Naive thymus-derived CD4-positive, alpha-beta T cell (primary cell): ENCODE data around the gene ZNF593. TPM values are rescaled to one million over a fixed set of nuclear protein-coding genes. Genes with fewer than 3 reads are reported as not detected.

Source experiments
- ATAC-seq: fragments of 150-1000 bp; cut with Tn5 transposase; 2 replicates; pipeline ENCODE4 v1.10.0; 2021; ENCODE audit warnings: mild to moderate bottlenecking, moderate library complexity
- CTCF ChIA-PET: fragments of 350-600 bp; sonication (Branson Sonifier 250); formaldehyde crosslinking; loops from one replicate; lab custom pipeline; 2021; ENCODE audit warnings: antibody characterized with exemption; lab: Charles Lee
- POLR2A ChIA-PET: fragments of 350-600 bp; sonication (Branson Sonifier 250); formaldehyde crosslinking; loops from one replicate; lab custom pipeline; 2021; ENCODE audit warnings: antibody characterized with exemption, inconsistent platforms; lab: Charles Lee
- DNase-seq, 9 donors: peaks; one replicate each; pipeline versions ENCODE4 v3.0.0 to v3.0.0-alpha.2; 2020 to 2022; ENCODE audit warnings: mixed read lengths in 1 of 9
- H3K27ac ChIP-seq: one replicate; pipeline ENCODE4 v1.7.0; 2013; ENCODE audit warnings: mild to moderate bottlenecking, low read depth, low read length, moderate library complexity
- H3K27me3 ChIP-seq, 2 donors: one replicate each; pipeline ENCODE4 v1.7.0; 2013; ENCODE audit warnings: low read length in 2 of 2, mild to moderate bottlenecking in 2 of 2, moderate library complexity in 2 of 2; ENCODE audit not compliant: control insufficient read depth in 2 of 2, insufficient read depth in 2 of 2
- H3K36me3 ChIP-seq, 3 experiments: 1 replicate in 2 of 3; 2 replicates in 1 of 3; pipeline ENCODE4 v1.7.0; 2013; ENCODE audit warnings: low read length in 3 of 3, mild to moderate bottlenecking in 3 of 3, moderate library complexity in 1 of 3; ENCODE audit not compliant: insufficient read depth in 3 of 3, control insufficient read depth in 2 of 3
- H3K4me1 ChIP-seq, 2 donors: one replicate each; pipeline ENCODE4 v1.7.0; 2013; ENCODE audit warnings: low read length in 2 of 2, mild to moderate bottlenecking in 2 of 2, moderate library complexity in 1 of 2; ENCODE audit not compliant: control insufficient read depth in 2 of 2, insufficient read depth in 2 of 2
- H3K4me3 ChIP-seq: 2 replicates; pipeline ENCODE4 v1.7.0; 2013; ENCODE audit warnings: mild to moderate bottlenecking, low read length
- H3K9me3 ChIP-seq, 3 experiments: 1 replicate in 2 of 3; 2 replicates in 1 of 3; pipeline ENCODE4 v1.7.0; 2013; ENCODE audit warnings: low read length in 3 of 3; ENCODE audit not compliant: control insufficient read depth in 2 of 3
- H3K27ac Mint-ChIP-seq, 9 donors: one replicate each; pipeline ENCODE4 v1.8.0; 2020 to 2022; ENCODE audit warnings: mixed read lengths in 9 of 9, mild to moderate bottlenecking in 8 of 9, moderate library complexity in 5 of 9, inconsistent platforms in 2 of 9
- H3K27me3 Mint-ChIP-seq, 5 donors: one replicate each; pipeline ENCODE4 v1.8.0; 2021 to 2022; ENCODE audit warnings: mixed read lengths in 5 of 5, mild to moderate bottlenecking in 1 of 5
- H3K36me3 Mint-ChIP-seq, 5 donors: one replicate each; pipeline ENCODE4 v1.8.0; 2020 to 2022; ENCODE audit warnings: mixed read lengths in 5 of 5, mild to moderate bottlenecking in 3 of 5, inconsistent platforms in 1 of 5
- H3K4me1 Mint-ChIP-seq, 7 donors: one replicate each; pipeline ENCODE4 v1.8.0; 2020 to 2022; ENCODE audit warnings: mixed read lengths in 7 of 7, mild to moderate bottlenecking in 3 of 7, inconsistent platforms in 1 of 7
- H3K4me3 Mint-ChIP-seq, 10 donors: one replicate each; pipeline ENCODE4 v1.8.0; 2020 to 2022; ENCODE audit warnings: mild to moderate bottlenecking in 10 of 10, mixed read lengths in 10 of 10, moderate library complexity in 6 of 10, inconsistent platforms in 2 of 10
- H3K9me3 Mint-ChIP-seq, 11 donors: one replicate each; pipeline ENCODE4 v1.8.0; 2020 to 2022; ENCODE audit warnings: mixed read lengths in 11 of 11, mild to moderate bottlenecking in 4 of 11, inconsistent platforms in 1 of 11, moderate library complexity in 1 of 11
- intact Hi-C, 2 donors: fragments of 100-400 bp; cut with micrococcal nuclease; formaldehyde crosslinking; loops; one replicate each; pipeline ENCODE4 v1.15.1; 2023
- polyA plus RNA-seq, 2 donors: library from polyadenylated mRNA; unstranded; fragments of 300-500 nt; fragmentation: Illumina TruSeq; gene quantifications; one replicate each; pipeline ENCODE4 v1.2.3, GENCODE V29; 2021
- total RNA-seq, 6 experiments: library from RNA in 5 of 6; stranded (reverse) in 5 of 6; gene quantifications; 1 replicate in 5 of 6; 2 replicates in 1 of 6; pipeline ENCODE4 v1.2.3 and lab custom pipeline; 2021 to 2026

Gene ZNF593
- total and polyA plus RNA-seq, 7 experiments from 2014 or later = 7.8 to 36.3 (median 13.4) TPM

DNA sequence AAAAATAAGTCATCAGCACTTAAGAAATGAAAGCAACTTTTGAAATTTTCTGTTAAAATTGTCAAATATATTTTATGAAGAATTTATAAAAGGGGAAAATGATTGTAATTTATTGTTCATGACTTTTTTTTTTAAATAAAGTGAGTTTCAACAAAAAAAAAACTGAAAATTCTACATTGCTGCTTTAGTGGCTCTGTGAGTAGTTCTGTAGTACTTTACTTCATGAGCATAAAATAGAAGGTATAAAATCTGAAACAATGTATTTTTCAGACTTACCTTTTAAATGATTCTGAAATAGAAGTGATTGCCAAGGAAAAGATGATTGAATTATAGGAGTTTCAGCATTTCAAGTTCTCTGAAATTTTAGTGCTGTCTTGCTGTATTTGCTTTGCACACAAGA lies 44.3 kb upstream of the ZNF593 start:
- DNase-seq = no peak
- ChIA-PET POLR2A (interaction anchor here (0.7 to 7.4 kb wide), 4 partner anchors 14 to 28 kb away, joined by 3 to 93 read pairs (median 10); partner anchors contain the start of gene PDIK1L), CTCF (interaction anchor here (0.6 to 5.8 kb wide), 5 partner anchors 10 to 37 kb away, joined by 3 to 59 read pairs (median 7); no protein-coding TSS in a partner anchor)
- intact Hi-C loops = loop anchor here in 1 of 2 donors (5.0 to 10.0 kb wide), 3 partner anchors 162 to 881 kb away; partner anchors contain the start of genes ARID1A and RSRP1
- Mint-ChIP-seq H3K4me3 (peak overlapping the region in 2 of 10 donors; percentile 64 to 91), H3K36me3 (peaks cover 0 to 14% (median 8%) of the 10 kb centered on the region in 5 donors), H3K9me3 (no peaks in the 10 kb centered on the region), H3K27ac (peak overlapping the region; percentile 66 to 98 (median 88)), H3K4me1 (peaks cover 25 to 56% (median 52%) of the 10 kb centered on the region in 7 donors), H3K27me3 (peaks cover 0 to 13% (median 0%) of the 10 kb centered on the region in 5 donors)
- H3K4me1 ChIP-seq = peaks cover 19 to 24% of the 10 kb centered on the region in 2 donors
- H3K36me3 ChIP-seq = peaks cover 0 to 16% (median 7%) of the 10 kb centered on the region in 3 experiments
- no peak for ATAC-seq
- H3K27me3 ChIP-seq = no peaks in the 10 kb centered on the region
- H3K27ac ChIP-seq = peak overlapping the region; percentile 57
- no peak overlapping the region for H3K4me3 ChIP-seq
- no peaks in the 10 kb centered on the region for H3K9me3 ChIP-seq

DNA sequence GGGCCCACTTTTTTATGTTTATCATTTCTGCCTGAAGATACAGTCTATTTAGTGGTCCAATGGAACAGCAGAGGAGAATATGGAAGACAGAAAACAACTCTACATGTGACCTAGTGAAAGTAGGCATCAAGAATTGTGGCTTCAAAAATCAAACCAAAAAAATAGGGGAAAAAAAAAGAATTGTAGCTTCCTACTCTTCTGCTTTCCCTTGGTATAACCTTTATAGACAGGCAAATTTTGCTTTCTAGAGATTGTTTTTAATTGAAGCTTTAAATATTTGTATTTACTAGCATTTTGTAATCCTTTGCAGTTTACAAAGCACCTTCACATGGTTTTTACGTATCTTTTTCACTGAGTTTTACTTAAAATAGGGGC lies 43.8 kb upstream of the ZNF593 start:
- no peaks in the 10 kb centered on the region for H3K9me3 ChIP-seq
- ChIA-PET CTCF (interaction anchor here (0.9 to 5.8 kb wide), 5 partner anchors 11 to 108 kb away, joined by 3 to 59 read pairs (median 8); partner anchors contain the start of gene CEP85), POLR2A (interaction anchor here (1.1 to 7.4 kb wide), 7 partner anchors 8 to 24 kb away, joined by 3 to 93 read pairs (median 6); partner anchors contain the start of gene PDIK1L)
- no peak overlapping the region for H3K4me3 ChIP-seq
- intact Hi-C loops = loop anchor here (1.0 to 10.0 kb wide), 7 partner anchors 15 to 881 kb away; partner anchors contain the start of genes PDIK1L (in 2 of the 2), ARID1A (in 1 of the 2), RSRP1 (in 1 of the 2) and UBXN11 (in 1 of the 2)
- H3K36me3 ChIP-seq = peaks cover 0 to 15% (median 7%) of the 10 kb centered on the region in 3 experiments
- ATAC-seq (no peak), DNase-seq (no peak)
- Mint-ChIP-seq H3K9me3 (no peaks in the 10 kb centered on the region), H3K4me3 (peak overlapping the region; percentile 27 to 91 (median 76)), H3K4me1 (peaks cover 25 to 55% (median 52%) of the 10 kb centered on the region in 7 donors), H3K27me3 (peaks cover 0 to 13% (median 0%) of the 10 kb centered on the region in 5 donors), H3K27ac (peak overlapping the region; percentile 86 to 98 (median 95)), H3K36me3 (peaks cover 0 to 14% (median 8%) of the 10 kb centered on the region in 5 donors)
- peaks cover 19 to 24% of the 10 kb centered on the region in 2 donors for H3K4me1 ChIP-seq
- H3K27ac ChIP-seq = peak overlapping the region; percentile 57
- no peaks in the 10 kb centered on the region for H3K27me3 ChIP-seq

DNA sequence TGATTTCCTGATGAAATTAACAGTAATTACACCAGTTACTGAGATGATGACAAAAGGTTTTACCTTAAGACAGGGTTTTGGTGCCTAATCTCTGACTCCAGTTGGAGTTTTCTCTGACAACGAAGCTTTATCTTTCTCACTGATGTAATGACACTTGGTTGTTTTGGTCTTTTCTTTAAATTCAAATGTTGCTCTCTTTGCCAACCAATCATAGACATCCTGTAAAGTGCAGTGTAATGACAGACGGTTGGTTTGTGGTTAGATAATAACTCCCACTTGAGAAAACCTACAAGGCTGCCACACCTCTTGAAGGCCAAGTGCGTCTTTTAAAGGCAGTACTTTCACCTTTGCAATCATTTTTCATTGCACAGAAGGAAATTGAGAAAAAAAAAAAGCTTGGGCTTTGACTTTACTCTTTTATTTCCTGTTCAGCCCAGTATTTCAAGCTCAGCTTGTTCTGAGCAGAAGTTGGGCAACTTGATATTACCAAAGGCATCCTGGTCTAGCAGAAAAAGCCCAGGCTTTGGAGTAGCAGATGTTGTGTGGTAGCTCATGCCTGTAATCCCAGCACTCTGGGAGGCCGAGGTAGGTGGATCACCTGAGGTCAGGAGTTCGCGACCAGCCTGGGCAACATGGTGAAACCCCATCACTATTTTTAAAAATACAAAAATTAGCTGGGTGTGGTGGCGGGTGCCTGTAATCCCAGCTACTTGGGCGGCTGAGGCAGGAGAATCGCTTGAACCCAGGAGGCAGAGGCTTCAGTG lies 43.2 kb upstream of the ZNF593 start:
- Mint-ChIP-seq H3K4me1 (peaks cover 25 to 55% (median 52%) of the 10 kb centered on the region in 7 donors), H3K27me3 (peaks cover 0 to 13% (median 0%) of the 10 kb centered on the region in 5 donors), H3K36me3 (peaks cover 0 to 14% (median 8%) of the 10 kb centered on the region in 5 donors), H3K27ac (peak overlapping the region; percentile 86 to 98 (median 95)), H3K4me3 (peak overlapping the region; percentile 60 to 91 (median 78)), H3K9me3 (no peaks in the 10 kb centered on the region)
- CTCF ChIA-PET = interaction anchor here (0.6 to 5.8 kb wide), 13 partner anchors 11 to 1480 kb away, joined by 3 to 59 read pairs (median 3); partner anchors contain the start of gene CEP85
- peak in 8 of 9 donors; percentile 33 to 94 (median 90) for DNase-seq
- POLR2A ChIA-PET = interaction anchor here (0.6 to 7.4 kb wide), 14 partner anchors 9 to 1033 kb away, joined by 3 to 93 read pairs (median 4); partner anchors contain the start of genes PDIK1L and ZNF593
- intact Hi-C loops = loop anchor here (1.0 to 10.0 kb wide), 7 partner anchors 15 to 882 kb away; partner anchors contain the start of genes PDIK1L (in 2 of the 2), ARID1A (in 1 of the 2), RSRP1 (in 1 of the 2) and UBXN11 (in 1 of the 2)
- Histone ChIP-seq H3K27ac (peak overlapping the region; percentile 61), H3K4me1 (peaks cover 19 to 24% of the 10 kb centered on the region in 2 donors), H3K4me3 (no peak overlapping the region), H3K9me3 (no peaks in the 10 kb centered on the region), H3K36me3 (peaks cover 0 to 15% (median 7%) of the 10 kb centered on the region in 3 experiments), H3K27me3 (no peaks in the 10 kb centered on the region)
- ATAC-seq = peak; percentile 99

DNA sequence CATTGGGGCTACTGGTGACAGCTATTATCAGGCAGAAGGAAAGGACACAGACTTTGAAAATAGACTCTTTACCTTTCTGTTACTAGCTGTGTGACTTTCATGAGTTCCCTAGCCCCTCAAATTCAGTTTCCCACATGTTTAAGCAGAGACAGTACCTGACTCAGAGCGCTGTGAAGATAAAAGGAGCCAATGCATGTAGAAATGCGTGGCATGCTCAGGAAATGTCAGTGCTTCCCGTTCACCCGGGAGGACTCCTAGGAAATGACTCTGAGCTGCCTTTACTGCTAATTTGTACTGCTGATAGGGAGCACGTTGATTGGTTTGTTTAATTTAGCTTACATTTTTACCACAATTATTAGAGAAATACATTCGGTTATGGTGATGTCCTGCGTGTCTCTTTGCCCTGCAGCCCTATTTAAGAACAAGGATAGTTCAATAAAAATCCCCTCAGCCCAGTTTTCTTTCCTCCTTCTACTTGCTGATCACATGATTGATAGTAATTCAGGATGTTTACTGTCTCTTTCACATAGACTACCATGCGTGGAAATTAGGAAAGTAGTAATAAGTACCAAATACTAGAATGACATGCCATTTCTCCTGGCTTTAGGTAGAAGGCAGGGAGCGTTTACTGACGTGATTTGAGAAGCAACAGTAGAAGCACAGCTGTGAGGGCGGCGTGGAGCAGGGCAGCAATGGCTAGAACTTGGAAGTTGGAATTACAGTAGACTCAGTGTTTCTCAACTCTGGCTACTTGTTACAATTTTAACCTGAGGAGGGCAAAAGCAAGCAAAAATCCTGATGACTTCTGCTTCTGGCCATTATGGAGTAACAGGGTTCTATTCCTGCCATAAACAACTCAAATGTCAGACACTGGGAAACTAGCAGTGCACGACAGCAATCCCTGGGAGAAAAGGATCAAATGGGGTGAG lies 42.2 kb upstream of the ZNF593 start:
- Mint-ChIP-seq H3K4me1 (peaks cover 25 to 54% (median 48%) of the 10 kb centered on the region in 7 donors), H3K4me3 (peak overlapping the region; percentile 27 to 91 (median 70)), H3K27me3 (peaks cover 0 to 13% (median 0%) of the 10 kb centered on the region in 5 donors), H3K9me3 (no peaks in the 10 kb centered on the region), H3K27ac (peak overlapping the region; percentile 20 to 98 (median 93)), H3K36me3 (peaks cover 0 to 11% (median 5%) of the 10 kb centered on the region in 5 donors)
- intact Hi-C loops = loop anchor here (2.0 to 10.0 kb wide), 4 partner anchors 160 to 883 kb away; partner anchors contain the start of genes ARID1A (in 1 of the 2), RSRP1 (in 1 of the 2) and UBXN11 (in 1 of the 2)
- POLR2A ChIA-PET = interaction anchor here (0.6 to 7.4 kb wide), 12 partner anchors 10 to 1032 kb away, joined by 3 to 93 read pairs (median 4); partner anchors contain the start of genes CEP85, PDIK1L and ZNF593
- Histone ChIP-seq H3K36me3 (peaks cover 0 to 6% (median 1%) of the 10 kb centered on the region in 3 experiments), H3K4me3 (peak overlapping the region; percentile 17), H3K27ac (peak overlapping the region; percentile 61), H3K4me1 (peaks cover 19 to 24% of the 10 kb centered on the region in 2 donors), H3K27me3 (no peaks in the 10 kb centered on the region), H3K9me3 (no peaks in the 10 kb centered on the region)
- CTCF ChIA-PET = interaction anchor here (0.6 to 5.8 kb wide), 11 partner anchors 11 to 1134 kb away, joined by 3 to 59 read pairs (median 3); no protein-coding TSS in a partner anchor
- ATAC-seq = no peak
- peak in 3 of 9 donors; percentile 4 to 7 (median 5) for DNase-seq

DNA sequence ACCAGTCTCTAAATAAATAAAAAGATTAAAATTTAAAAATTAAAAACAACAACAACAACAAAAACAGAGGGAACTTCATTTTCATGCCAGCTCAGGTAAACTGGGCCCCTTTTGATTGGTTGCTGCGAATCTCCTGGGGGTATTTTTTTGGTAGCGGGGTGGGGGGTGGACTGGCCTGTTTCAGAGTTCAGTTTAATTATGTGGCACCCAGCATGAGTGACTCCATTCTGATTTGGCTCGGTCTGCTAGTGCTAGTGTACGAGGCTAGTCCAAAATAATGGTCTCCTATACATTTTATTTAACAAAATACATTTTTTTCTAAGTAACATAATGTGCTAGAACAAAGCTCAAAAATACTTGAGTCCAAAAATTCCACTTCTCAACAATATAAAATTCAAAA lies 39.9 kb upstream of the ZNF593 start:
- no peak overlapping the region for H3K27ac ChIP-seq
- peaks cover 19 to 24% of the 10 kb centered on the region in 2 donors for H3K4me1 ChIP-seq
- DNase-seq (no peak), ATAC-seq (no peak)
- peaks cover 0 to 2% (median 0%) of the 10 kb centered on the region in 11 donors for H3K9me3 Mint-ChIP-seq
- H3K27me3 ChIP-seq = no peaks in the 10 kb centered on the region
- intact Hi-C loops = loop anchor here (1.0 to 10.0 kb wide), 4 partner anchors 10 to 885 kb away; partner anchors contain the start of genes ARID1A (in 1 of the 2) and RSRP1 (in 1 of the 2)
- no peaks in the 10 kb centered on the region for H3K36me3 ChIP-seq
- POLR2A ChIA-PET = interaction anchor here (0.9 to 2.7 kb wide), 4 partner anchors 9 to 18 kb away, joined by 3 to 14 read pairs (median 6); partner anchors contain the start of gene PDIK1L
- H3K4me1 Mint-ChIP-seq = peaks cover 24 to 39% (median 36%) of the 10 kb centered on the region in 7 donors
- no peak overlapping the region for H3K4me3 ChIP-seq
- CTCF ChIA-PET = interaction anchor here (0.8 to 5.8 kb wide), 3 partner anchors 10 to 25 kb away, joined by 3 to 59 read pairs (median 3); no protein-coding TSS in a partner anchor
- no peaks in the 10 kb centered on the region for H3K9me3 ChIP-seq
- H3K27ac Mint-ChIP-seq = no peak overlapping the region
- no peak overlapping the region for H3K4me3 Mint-ChIP-seq
- peaks cover 0 to 8% (median 0%) of the 10 kb centered on the region in 5 donors for H3K36me3 Mint-ChIP-seq
- H3K27me3 Mint-ChIP-seq = peaks cover 0 to 13% (median 0%) of the 10 kb centered on the region in 5 donors
